ENCODE data around the gene SRRM3. TPM values are rescaled to one million over a fixed set of nuclear protein-coding genes. Genes with fewer than 3 reads are reported as not detected.

The SRRM3 gene
- total RNA-seq, 1 experiment from 2014 or later, result 0.74 TPM

DNA sequence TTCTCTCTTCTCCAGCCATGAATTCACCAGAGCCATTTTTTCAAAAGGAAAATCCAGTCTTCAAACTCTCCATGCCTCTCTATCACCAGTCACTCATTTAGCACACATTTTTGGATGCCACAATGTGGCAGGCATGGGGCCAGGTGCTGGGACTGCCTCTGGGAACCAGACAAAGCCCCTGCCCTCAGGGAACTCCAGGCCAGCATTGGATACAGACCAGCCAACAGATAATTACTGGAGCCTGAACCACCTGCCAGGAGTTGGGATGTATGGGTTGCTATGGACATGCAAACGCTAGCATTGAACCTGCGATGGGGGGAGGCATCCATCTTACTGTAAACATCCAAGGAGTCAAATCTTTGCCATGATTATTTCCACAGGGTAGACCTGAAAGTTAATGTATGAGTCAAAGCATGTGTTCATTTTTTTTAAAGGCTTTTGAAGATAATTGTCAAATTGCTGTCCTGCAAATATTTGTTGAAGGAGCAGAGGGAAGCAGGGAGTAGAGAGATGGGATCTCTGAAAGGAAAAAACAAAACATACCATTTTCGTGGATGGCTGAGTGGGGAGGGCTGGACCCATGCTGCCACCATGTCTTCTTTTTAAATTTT is 43.2 kb downstream of the SRRM3 start:
- DNase-seq, result no peak
- CTCF ChIA-PET, result no interaction called here
- Histone ChIP-seq H3K36me3 (ENCODE audit: low read depth) (no peaks in the 10 kb centered on the region), H3K4me1 (replicated peaks; ENCODE audit: insufficient read depth) (no peaks in the 10 kb centered on the region), H3K79me2 (ENCODE audit: low read depth) (no peaks in the 10 kb centered on the region), H3K27me3 (ENCODE audit: insufficient read depth, low read depth) (0 out of 2 replicates have a peak, but pooled peaks cover 7% of the 10 kb centered on the region), H3K4me3 (no peak overlapping the region), H3K9me2 (ENCODE audit: insufficient read depth) (no peaks in the 10 kb centered on the region), H3K4me2 (no peak overlapping the region), H3K27ac (no peak overlapping the region), H3K9me3 (ENCODE audit: insufficient read depth, low read depth) (no peaks in the 10 kb centered on the region), H3F3A (ENCODE audit: insufficient read depth, low read depth) (no peaks in the 10 kb centered on the region), H2AFZ (no peak overlapping the region), H4K20me1 (ENCODE audit: insufficient read depth) (no peaks in the 10 kb centered on the region)
- BruUV-seq (replicated peaks), result no TSS peak
- intact Hi-C loops (cut with micrococcal nuclease; ENCODE audit: unreplicated experiment), result no loop called here
- POLR2A ChIA-PET (ENCODE audit: unreplicated experiment), result no interaction called here
- TF ChIP-seq, protein P1, sequence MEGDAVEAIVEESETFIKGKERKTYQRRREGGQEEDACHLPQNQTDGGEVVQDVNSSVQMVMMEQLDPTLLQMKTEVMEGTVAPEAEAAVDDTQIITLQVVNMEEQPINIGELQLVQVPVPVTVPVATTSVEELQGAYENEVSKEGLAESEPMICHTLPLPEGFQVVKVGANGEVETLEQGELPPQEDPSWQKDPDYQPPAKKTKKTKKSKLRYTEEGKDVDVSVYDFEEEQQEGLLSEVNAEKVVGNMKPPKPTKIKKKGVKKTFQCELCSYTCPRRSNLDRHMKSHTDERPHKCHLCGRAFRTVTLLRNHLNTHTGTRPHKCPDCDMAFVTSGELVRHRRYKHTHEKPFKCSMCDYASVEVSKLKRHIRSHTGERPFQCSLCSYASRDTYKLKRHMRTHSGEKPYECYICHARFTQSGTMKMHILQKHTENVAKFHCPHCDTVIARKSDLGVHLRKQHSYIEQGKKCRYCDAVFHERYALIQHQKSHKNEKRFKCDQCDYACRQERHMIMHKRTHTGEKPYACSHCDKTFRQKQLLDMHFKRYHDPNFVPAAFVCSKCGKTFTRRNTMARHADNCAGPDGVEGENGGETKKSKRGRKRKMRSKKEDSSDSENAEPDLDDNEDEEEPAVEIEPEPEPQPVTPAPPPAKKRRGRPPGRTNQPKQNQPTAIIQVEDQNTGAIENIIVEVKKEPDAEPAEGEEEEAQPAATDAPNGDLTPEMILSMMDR (conservative IDR thresholded peaks at IDR 0.05), result no peak
- TF ChIP-seq EZH2 (IDR thresholded peaks at IDR 0.05; ENCODE audit: low read depth), result no peak

DNA sequence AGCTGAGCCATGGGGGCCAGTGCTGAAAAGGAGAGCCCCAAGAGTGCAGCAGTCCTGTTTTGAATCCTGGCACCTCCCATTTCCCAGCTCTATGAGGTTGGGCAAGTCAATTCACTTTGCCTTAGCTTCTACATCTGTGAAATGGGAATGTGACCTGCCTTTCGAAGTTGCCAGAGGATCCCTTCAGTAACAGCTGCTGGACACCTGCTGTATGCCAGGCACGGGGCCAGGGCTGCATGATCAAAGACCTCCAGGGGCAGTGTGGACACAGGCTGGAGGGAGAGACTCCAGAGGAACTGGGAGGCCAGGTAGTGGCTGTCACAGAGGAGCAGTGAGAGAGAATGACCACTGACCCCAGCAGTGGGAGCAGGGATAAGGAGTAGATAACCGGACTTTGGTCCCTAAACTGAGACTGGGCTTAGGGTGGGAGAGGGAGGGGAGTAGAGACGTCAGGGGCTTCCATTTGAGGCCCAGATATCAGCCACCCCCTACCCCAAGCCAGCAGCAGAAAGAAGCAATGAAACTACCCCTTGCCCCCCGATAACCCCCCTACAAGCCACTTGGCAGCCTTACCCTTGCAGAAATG is 45.2 kb downstream of the SRRM3 start:
- no peaks in the 10 kb centered on the region for H3K4me1 ChIP-seq (replicated peaks; ENCODE audit: insufficient read depth)
- H3K4me3 ChIP-seq, result no peak overlapping the region
- no peak overlapping the region for H2AFZ ChIP-seq
- TF ChIP-seq, protein P1 (conservative IDR thresholded peaks at IDR 0.05), result no peak
- no peak for TF ChIP-seq EZH2 (IDR thresholded peaks at IDR 0.05; ENCODE audit: low read depth)
- H3K36me3 ChIP-seq (ENCODE audit: low read depth), result no peaks in the 10 kb centered on the region
- DNase-seq, result no peak
- H3K9me3 ChIP-seq (ENCODE audit: insufficient read depth, low read depth), result no peaks in the 10 kb centered on the region
- ChIA-PET CTCF (no interaction called here), POLR2A (ENCODE audit: unreplicated experiment) (no interaction called here)
- no peaks in the 10 kb centered on the region for H4K20me1 ChIP-seq (ENCODE audit: insufficient read depth)
- 0 out of 2 replicates have a peak, but pooled peaks cover 7% of the 10 kb centered on the region for H3K27me3 ChIP-seq (ENCODE audit: insufficient read depth, low read depth)
- no TSS peak for BruUV-seq (replicated peaks)
- H3F3A ChIP-seq (ENCODE audit: insufficient read depth, low read depth), result no peaks in the 10 kb centered on the region; the same call in 1 of the 2 replicates
- H3K9me2 ChIP-seq (ENCODE audit: insufficient read depth), result no peaks in the 10 kb centered on the region
- intact Hi-C loops (cut with micrococcal nuclease; ENCODE audit: unreplicated experiment), result no loop called here
- H3K4me2 ChIP-seq, result no peak overlapping the region
- H3K79me2 ChIP-seq (ENCODE audit: low read depth), result no peaks in the 10 kb centered on the region
- no peak overlapping the region for H3K27ac ChIP-seq

DNA sequence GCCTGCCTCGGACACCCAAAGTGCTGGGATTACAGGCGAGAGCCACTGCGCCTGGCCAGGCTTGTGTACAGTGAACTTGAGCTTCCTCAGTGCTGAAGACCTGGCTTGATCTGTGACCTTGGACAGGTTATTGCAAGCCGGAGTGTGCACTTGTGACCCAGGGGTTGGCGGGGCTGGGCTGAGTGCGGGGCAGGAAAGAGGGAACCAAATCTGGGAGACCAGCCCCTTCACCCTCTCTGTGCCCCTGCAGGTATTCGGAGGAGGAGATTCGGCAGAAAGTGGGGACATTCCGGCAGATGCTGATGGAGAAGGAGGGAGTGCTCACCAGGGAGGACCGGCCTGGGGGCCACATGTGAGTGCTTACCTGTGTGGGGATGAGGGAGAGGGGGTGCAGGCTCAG is 46.2 kb downstream of the SRRM3 start:
- no peak overlapping the region for H3K27ac ChIP-seq
- H3K36me3 ChIP-seq (ENCODE audit: low read depth), result no peaks in the 10 kb centered on the region
- no peak for DNase-seq
- no peak overlapping the region for H3K4me3 ChIP-seq
- CTCF ChIA-PET, result no interaction called here
- 0 out of 2 replicates have a peak, but pooled peaks cover 3% of the 10 kb centered on the region for H3K27me3 ChIP-seq (ENCODE audit: insufficient read depth, low read depth)
- no peak overlapping the region for H2AFZ ChIP-seq
- no peaks in the 10 kb centered on the region for H3K9me3 ChIP-seq (ENCODE audit: insufficient read depth, low read depth)
- no peaks in the 10 kb centered on the region for H3K79me2 ChIP-seq (ENCODE audit: low read depth)
- no peaks in the 10 kb centered on the region; the same call in 1 of the 2 replicates for H3F3A ChIP-seq (ENCODE audit: insufficient read depth, low read depth)
- intact Hi-C loops (cut with micrococcal nuclease; ENCODE audit: unreplicated experiment), result no loop called here
- no peaks in the 10 kb centered on the region for H3K9me2 ChIP-seq (ENCODE audit: insufficient read depth)
- H4K20me1 ChIP-seq (ENCODE audit: insufficient read depth), result no peaks in the 10 kb centered on the region
- POLR2A ChIA-PET (ENCODE audit: unreplicated experiment), result no interaction called here
- H3K4me1 ChIP-seq (replicated peaks; ENCODE audit: insufficient read depth), result no peaks in the 10 kb centered on the region
- TF ChIP-seq, protein P1 (conservative IDR thresholded peaks at IDR 0.05), result no peak
- TF ChIP-seq EZH2 (IDR thresholded peaks at IDR 0.05; ENCODE audit: low read depth), result no peak
- no peak overlapping the region for H3K4me2 ChIP-seq
- BruUV-seq (replicated peaks), result no TSS peak

Data from PC-9 (cell line).